Stimulated activated CD4-positive, alpha-beta T cell treated with anti-CD3 and anti-CD28 coated beads, Interleukin-2, amount 100 ng/mL, for 48 hours (primary cell): ENCODE data around the gene AGPAT3.

Experiments
- DNase-seq, 2 donors: peaks; one replicate each; pipeline ENCODE4 v3.0.0-alpha.2; 2020

The AGPAT3 gene

GRCh38 chr21:43939443-43940328 is 74.7 kb downstream of the AGPAT3 start:
- no peak for DNase-seq

- DNase-seq: no peak
Observed at GRCh38 chr21:43940329-43941050, 75.5 kb downstream of the AGPAT3 start.

GRCh38 chr21:43942201-43942600 is 77.2 kb downstream of the AGPAT3 start:
- no peak for DNase-seq

GRCh38 chr21:43942621-43943020 is 77.6 kb downstream of the AGPAT3 start:
- no peak for DNase-seq

GRCh38 chr21:43943512-43944077 is 78.6 kb downstream of the AGPAT3 start:
- DNase-seq: no peak

- DNase-seq: no peak
Observed at GRCh38 chr21:43944078-43944633, 79.1 kb downstream of the AGPAT3 start.

- no peak for DNase-seq
Observed at GRCh38 chr21:43944757-43945156, 79.7 kb downstream of the AGPAT3 start.

GRCh38 chr21:43948740-43949498 is 83.9 kb downstream of the AGPAT3 start:
- no peak for DNase-seq

- DNase-seq: no peak
Observed at GRCh38 chr21:43949499-43950208, 84.6 kb downstream of the AGPAT3 start.

- DNase-seq: no peak
Observed at GRCh38 chr21:43950481-43950880, 85.5 kb downstream of the AGPAT3 start.

- no peak for DNase-seq
Observed at GRCh38 chr21:43950936-43951335, 85.9 kb downstream of the AGPAT3 start.

GRCh38 chr21:43951911-43952703 is 87.1 kb downstream of the AGPAT3 start:
- DNase-seq: no peak

GRCh38 chr21:43953021-43953420 is 88.0 kb downstream of the AGPAT3 start:
- no peak for DNase-seq

GRCh38 chr21:43954042-43954441 is 89.0 kb downstream of the AGPAT3 start:
- no peak for DNase-seq

GRCh38 chr21:43954896-43955295 is 89.9 kb downstream of the AGPAT3 start:
- no peak for DNase-seq

- no peak for DNase-seq
Observed at GRCh38 chr21:43956019-43956669, 91.1 kb downstream of the AGPAT3 start.

GRCh38 chr21:43956670-43957035 is 91.6 kb downstream of the AGPAT3 start:
- no peak for DNase-seq

GRCh38 chr21:43957128-43957571 is 92.1 kb downstream of the AGPAT3 start:
- no peak for DNase-seq

- no peak for DNase-seq
Observed at GRCh38 chr21:43957611-43958362, 92.8 kb downstream of the AGPAT3 start.
